Thyroid gland (tissue), 4 donors: ENCODE data around the gene ACTG2.

Experiments
- CTCF ChIP-seq, 6 experiments: fragments of 200-600 bp in 3 of 6; fragments of 450-650 bp in 3 of 6; sonication (generic) in 3 of 6; IDR thresholded peaks; one replicate each; pipeline ENCODE4 v1.5.1; 2016 to 2019; ENCODE audit warnings: antibody characterized with exemption in 6 of 6, mild to moderate bottlenecking in 2 of 6, inconsistent platforms in 1 of 6, moderate library complexity in 1 of 6
- POLR2A ChIP-seq, 2 donors: fragments of 450-650 bp; IDR thresholded peaks; one replicate each; pipeline ENCODE4 v1.6.1; 2017; ENCODE audit warnings: antibody characterized with exemption in 2 of 2, mild to moderate bottlenecking in 2 of 2, moderate library complexity in 1 of 2

- TF ChIP-seq POLR2A (IDR thresholded peaks at IDR 0.05): no peak
- no peak for TF ChIP-seq CTCF (IDR thresholded peaks at IDR 0.05)
Measured at GRCh38 chr2:73965053-73965452, 72.2 kb downstream of the ACTG2 start.
